Measurements from ENCODE around the gene CD59. TPM values are rescaled to one million over a fixed set of nuclear protein-coding genes. Genes with fewer than 3 reads are reported as not detected.

CD59 gene
- total RNA-seq, 1 donor from 2014 or later = 1,004 TPM

DNA sequence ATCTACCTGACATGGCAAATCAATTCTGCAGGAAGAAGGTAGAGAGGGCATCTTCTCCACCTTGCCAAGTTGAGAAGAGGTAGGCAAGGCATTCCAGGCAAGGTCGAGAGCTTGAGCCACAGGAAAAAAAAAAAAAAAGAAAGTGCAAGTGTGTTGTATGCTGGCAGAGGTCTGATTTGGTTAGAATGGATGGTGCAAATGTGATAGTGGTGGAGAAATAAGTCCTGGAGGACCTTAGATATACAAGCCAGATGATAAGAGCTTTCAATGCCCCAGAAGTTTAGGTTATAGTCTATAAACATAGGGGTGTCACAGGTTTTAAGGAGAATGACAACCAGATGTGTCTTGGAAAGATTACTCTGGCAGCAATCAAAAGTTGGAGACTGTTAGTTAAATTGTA is 36.6 kb upstream of the CD59 start:
- H3K4me3 ChIP-seq = peak overlapping the region; percentile 68
- ATAC-seq (no peak), DNase-seq (no peak)
- H3K27me3 ChIP-seq = no peaks in the 10 kb centered on the region
- intact Hi-C loops (cut with DNase I) = no loop called here
- peaks cover 17% of the 10 kb centered on the region for H3K4me1 ChIP-seq
- H3K9me3 ChIP-seq = no peaks in the 10 kb centered on the region
- H3K36me3 ChIP-seq = peaks cover 25% of the 10 kb centered on the region
- TF ChIP-seq, protein P1, sequence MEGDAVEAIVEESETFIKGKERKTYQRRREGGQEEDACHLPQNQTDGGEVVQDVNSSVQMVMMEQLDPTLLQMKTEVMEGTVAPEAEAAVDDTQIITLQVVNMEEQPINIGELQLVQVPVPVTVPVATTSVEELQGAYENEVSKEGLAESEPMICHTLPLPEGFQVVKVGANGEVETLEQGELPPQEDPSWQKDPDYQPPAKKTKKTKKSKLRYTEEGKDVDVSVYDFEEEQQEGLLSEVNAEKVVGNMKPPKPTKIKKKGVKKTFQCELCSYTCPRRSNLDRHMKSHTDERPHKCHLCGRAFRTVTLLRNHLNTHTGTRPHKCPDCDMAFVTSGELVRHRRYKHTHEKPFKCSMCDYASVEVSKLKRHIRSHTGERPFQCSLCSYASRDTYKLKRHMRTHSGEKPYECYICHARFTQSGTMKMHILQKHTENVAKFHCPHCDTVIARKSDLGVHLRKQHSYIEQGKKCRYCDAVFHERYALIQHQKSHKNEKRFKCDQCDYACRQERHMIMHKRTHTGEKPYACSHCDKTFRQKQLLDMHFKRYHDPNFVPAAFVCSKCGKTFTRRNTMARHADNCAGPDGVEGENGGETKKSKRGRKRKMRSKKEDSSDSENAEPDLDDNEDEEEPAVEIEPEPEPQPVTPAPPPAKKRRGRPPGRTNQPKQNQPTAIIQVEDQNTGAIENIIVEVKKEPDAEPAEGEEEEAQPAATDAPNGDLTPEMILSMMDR (IDR thresholded peaks at IDR 0.05) = no peak
- H3K27ac ChIP-seq = no peak overlapping the region

DNA sequence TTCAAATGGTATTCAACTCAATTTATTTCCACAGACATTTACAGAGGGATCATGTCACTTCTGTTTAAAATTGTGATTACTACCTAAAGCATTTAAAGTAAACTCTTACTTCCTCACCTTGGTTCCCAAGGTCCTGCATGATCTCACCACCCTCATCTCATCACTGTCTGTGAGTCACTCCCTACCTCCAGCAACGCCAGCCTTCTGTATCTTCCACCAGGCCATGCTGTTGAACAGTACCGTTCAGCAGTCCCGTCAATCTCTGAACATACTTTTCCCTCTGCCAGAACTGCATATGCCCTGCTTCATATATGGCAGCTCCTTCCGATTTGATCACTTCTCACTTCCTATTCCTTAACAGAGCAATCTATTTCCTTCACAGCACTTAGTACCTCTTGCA is 36.1 kb upstream of the CD59 start:
- Histone ChIP-seq H3K4me1 (peaks cover 17% of the 10 kb centered on the region), H3K4me3 (no peak overlapping the region), H3K27me3 (no peaks in the 10 kb centered on the region), H3K36me3 (peaks cover 31% of the 10 kb centered on the region), H3K9me3 (no peaks in the 10 kb centered on the region), H3K27ac (no peak overlapping the region)
- DNase-seq (no peak), ATAC-seq (no peak)
- intact Hi-C loops (cut with DNase I) = no loop called here
- TF ChIP-seq, protein P1 (IDR thresholded peaks at IDR 0.05) = no peak

DNA sequence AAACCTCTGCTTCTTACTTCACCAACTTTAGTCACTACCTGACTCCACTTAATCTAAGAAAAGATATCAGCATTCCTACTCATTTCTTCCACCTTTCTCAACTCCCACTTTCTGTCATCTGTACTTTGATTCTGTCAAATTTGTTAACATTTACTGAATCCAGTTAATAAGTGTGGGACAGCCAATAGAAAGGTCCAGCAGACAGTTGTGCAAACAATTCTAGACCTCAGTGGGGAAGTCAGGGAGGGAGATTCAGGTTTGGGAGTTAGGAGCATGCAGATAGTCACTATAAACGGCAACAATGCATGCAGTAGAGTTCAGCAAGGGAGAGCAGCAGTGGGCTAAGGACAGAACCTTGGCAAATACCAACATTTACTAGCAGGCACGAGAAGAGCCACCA is 34.0 kb upstream of the CD59 start:
- Histone ChIP-seq H3K36me3 (peaks cover 51% of the 10 kb centered on the region), H3K27ac (no peak overlapping the region), H3K4me1 (peaks cover 17% of the 10 kb centered on the region), H3K27me3 (no peaks in the 10 kb centered on the region), H3K4me3 (no peak overlapping the region), H3K9me3 (no peaks in the 10 kb centered on the region)
- ATAC-seq (no peak), DNase-seq (no peak)
- intact Hi-C loops (cut with DNase I) = no loop called here
- TF ChIP-seq, protein P1 (IDR thresholded peaks at IDR 0.05) = no peak

DNA sequence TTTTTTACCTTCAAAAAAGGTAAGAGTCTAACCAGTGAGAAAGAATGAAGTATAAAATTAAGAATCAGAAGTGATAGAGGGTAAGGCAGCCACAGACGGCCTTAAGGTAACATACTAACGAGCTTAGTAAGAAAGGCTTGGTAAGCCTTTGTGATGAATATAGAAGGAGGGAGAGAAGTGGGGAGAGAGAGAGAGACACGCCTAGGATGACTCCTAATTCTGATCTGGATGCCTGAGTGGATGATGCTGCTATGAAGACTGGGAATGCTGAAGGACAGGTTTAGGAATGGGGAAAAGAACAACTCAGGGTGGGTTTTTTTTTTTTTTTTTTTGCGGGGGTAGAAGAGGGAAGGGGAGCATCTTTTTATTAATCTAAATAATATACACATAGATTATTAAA is 33.3 kb upstream of the CD59 start:
- intact Hi-C loops (cut with DNase I) = no loop called here
- no peaks in the 10 kb centered on the region for H3K9me3 ChIP-seq
- TF ChIP-seq, protein P1 (IDR thresholded peaks at IDR 0.05) = no peak

DNA sequence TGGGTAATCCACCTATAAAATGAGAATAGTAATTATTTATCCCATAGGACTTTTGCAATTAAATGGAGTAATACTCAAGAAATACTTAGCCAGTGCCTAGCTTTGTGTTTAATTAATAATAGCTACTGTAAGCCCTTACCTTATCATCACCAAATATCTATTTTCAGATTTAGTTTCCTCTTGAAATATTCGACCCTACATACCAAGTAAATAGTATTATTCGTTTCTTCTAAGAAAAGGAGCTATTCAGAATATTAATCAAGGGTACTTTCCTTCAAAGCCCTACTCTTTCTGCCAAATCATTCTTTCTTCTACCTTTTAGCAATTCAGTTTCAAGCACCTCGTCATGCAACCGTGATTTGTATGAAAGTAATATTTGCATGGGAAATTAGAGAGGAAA is 31.4 kb upstream of the CD59 start:
- Histone ChIP-seq H3K36me3 (peaks cover 69% of the 10 kb centered on the region), H3K27me3 (no peaks in the 10 kb centered on the region), H3K4me1 (peaks cover 8% of the 10 kb centered on the region), H3K27ac (no peak overlapping the region), H3K4me3 (no peak overlapping the region), H3K9me3 (no peaks in the 10 kb centered on the region)
- TF ChIP-seq, protein P1 (IDR thresholded peaks at IDR 0.05) = no peak
- intact Hi-C loops (cut with DNase I) = no loop called here
- ATAC-seq (no peak), DNase-seq (no peak)

More for the DNA sequence above, 33.3 kb upstream of the CD59 start:
- ATAC-seq (no peak), DNase-seq (no peak)
- no peak overlapping the region for H3K27ac ChIP-seq
- no peaks in the 10 kb centered on the region for H3K27me3 ChIP-seq
- peaks cover 58% of the 10 kb centered on the region for H3K36me3 ChIP-seq
- H3K4me1 ChIP-seq = peaks cover 17% of the 10 kb centered on the region
- H3K4me3 ChIP-seq = no peak overlapping the region

DNA sequence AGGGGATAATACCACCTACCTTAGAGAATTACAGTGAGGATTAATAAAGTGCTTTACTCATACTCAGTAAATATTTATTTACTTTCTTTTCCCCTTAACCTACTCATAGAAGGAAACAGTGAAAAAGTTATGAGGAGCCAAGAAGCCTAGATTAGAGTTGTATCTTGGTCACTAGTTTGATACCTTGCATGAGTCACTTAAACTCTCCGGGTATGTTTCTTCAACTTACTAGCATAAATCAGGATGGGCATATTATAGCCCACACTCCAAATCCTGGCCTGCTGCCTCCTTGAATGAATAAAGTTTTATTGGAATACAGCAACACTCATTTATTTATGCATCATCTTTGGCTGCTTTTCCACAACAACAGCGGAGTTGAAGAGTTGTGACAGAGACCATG is 29.9 kb upstream of the CD59 start:
- Histone ChIP-seq H3K27ac (no peak overlapping the region), H3K9me3 (no peaks in the 10 kb centered on the region), H3K4me3 (no peak overlapping the region), H3K27me3 (no peaks in the 10 kb centered on the region), H3K4me1 (no peaks in the 10 kb centered on the region), H3K36me3 (peaks cover 79% of the 10 kb centered on the region)
- TF ChIP-seq, protein P1 (IDR thresholded peaks at IDR 0.05) = no peak
- ATAC-seq (no peak), DNase-seq (no peak)
- intact Hi-C loops (cut with DNase I) = no loop called here
